ENCODE measurements around the gene GPR158. TPM values are rescaled to one million over a fixed set of nuclear protein-coding genes. Genes with fewer than 3 reads are reported as not detected.
A peak's percentile ranks its signal among the peaks of the same experiment; 100 is the strongest.

Gene GPR158
- total RNA-seq, 1 donor from 2014 or later = 7.5 TPM

DNA sequence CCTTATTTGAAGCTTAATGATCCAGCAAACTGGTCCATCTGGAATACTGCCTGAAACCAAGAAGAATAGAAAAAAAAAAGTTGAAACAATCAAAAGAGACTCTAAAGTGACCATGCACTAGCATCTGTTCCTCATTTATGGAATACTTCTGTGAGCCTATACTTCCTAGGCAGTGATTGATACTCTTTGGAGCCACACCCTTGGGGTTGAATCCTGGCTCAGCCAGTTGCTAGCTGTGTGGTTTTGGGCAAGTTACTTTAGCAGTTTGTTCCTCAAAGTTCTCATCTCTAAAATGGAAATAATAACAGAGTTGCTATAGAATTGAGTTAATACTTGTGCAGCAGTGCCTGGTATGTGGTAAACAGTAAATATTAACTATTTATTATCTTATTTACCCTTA, 208.9 kb downstream of the GPR158 start:
- Mint-ChIP-seq H3K4me3 (no peak overlapping the region), H3K36me3 (peaks cover 9% of the 10 kb centered on the region), H3K9me3 (peaks cover 14% of the 10 kb centered on the region), H3K27me3 (ENCODE audit: low read depth) (no peaks in the 10 kb centered on the region), H3K27ac (peak overlapping the region; percentile 72), H3K4me1 (peaks cover 39% of the 10 kb centered on the region)
- no peak for DNase-seq (ENCODE audit: low spot score in 2 of 2, unreplicated experiment in 2 of 2)
- TF ChIP-seq, protein P1, sequence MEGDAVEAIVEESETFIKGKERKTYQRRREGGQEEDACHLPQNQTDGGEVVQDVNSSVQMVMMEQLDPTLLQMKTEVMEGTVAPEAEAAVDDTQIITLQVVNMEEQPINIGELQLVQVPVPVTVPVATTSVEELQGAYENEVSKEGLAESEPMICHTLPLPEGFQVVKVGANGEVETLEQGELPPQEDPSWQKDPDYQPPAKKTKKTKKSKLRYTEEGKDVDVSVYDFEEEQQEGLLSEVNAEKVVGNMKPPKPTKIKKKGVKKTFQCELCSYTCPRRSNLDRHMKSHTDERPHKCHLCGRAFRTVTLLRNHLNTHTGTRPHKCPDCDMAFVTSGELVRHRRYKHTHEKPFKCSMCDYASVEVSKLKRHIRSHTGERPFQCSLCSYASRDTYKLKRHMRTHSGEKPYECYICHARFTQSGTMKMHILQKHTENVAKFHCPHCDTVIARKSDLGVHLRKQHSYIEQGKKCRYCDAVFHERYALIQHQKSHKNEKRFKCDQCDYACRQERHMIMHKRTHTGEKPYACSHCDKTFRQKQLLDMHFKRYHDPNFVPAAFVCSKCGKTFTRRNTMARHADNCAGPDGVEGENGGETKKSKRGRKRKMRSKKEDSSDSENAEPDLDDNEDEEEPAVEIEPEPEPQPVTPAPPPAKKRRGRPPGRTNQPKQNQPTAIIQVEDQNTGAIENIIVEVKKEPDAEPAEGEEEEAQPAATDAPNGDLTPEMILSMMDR (IDR thresholded peaks at IDR 0.05; ENCODE audit: unreplicated experiment) = no peak

DNA sequence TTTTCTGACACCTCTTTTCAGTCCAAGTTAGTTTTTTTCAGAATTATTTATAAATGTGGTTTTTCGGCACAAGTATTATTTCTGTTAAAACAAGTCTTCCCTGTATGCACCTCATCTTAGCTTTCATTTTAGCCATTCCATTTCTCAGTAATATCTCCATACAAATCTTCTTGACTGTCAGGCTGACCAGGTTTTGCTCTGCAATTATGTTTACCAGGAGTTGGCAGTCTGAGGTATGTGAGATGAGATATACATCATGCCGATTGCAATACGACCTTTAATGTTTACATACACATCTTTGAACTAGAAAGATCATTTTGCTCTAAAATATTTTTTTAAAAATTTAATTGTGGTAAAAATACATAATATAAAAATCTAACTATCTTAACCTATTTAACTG, 209.8 kb downstream of the GPR158 start:
- peaks cover 33% of the 10 kb centered on the region for H3K4me1 Mint-ChIP-seq
- H3K36me3 Mint-ChIP-seq = peaks cover 9% of the 10 kb centered on the region
- H3K4me3 Mint-ChIP-seq = no peak overlapping the region
- H3K27ac Mint-ChIP-seq = no peak overlapping the region
- peaks cover 14% of the 10 kb centered on the region for H3K9me3 Mint-ChIP-seq
- TF ChIP-seq, protein P1 (IDR thresholded peaks at IDR 0.05; ENCODE audit: unreplicated experiment) = no peak
- DNase-seq (ENCODE audit: low spot score in 2 of 2, unreplicated experiment in 2 of 2) = no peak
- no peaks in the 10 kb centered on the region for H3K27me3 Mint-ChIP-seq (ENCODE audit: low read depth)

DNA sequence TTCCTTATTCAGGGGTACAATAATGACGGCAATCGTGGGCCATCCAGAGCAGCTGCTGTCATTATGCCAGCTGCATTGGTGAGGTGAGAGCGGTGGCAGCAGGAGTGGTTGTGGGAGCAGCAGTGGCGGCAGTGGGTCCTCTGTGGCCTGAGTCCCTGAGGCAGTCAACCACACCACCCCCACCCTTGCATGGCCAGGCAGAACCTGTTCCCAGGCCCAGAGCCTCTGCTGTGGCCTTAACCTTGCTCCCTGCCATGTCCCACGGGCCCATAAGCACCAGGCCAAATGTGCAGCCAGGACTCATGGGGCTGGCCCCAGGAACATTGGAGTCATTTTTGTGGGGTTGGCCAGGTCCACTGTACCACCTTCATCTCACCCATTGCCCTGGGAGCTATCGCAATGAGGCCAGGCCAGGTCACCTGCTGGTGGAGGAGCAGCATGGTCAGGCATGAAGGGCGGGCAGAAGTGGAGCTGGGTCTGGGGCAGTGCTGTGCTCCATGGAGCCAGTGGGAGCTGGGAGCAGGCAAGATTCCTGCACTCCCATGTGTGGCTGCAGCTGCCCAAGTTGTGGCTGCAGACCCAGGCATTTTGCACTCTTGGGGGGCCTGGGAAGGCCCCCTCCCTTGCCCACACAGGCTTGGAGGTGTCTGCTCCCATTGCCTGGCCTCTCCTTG, 213.5 kb downstream of the GPR158 start:
- H3K27me3 Mint-ChIP-seq (ENCODE audit: low read depth) = no peaks in the 10 kb centered on the region
- DNase-seq (ENCODE audit: low spot score in 2 of 2, unreplicated experiment in 2 of 2) = no peak
- H3K4me1 Mint-ChIP-seq = peaks cover 9% of the 10 kb centered on the region
- peaks cover 17% of the 10 kb centered on the region for H3K36me3 Mint-ChIP-seq
- H3K27ac Mint-ChIP-seq = no peak overlapping the region
- TF ChIP-seq, protein P1 (IDR thresholded peaks at IDR 0.05; ENCODE audit: unreplicated experiment) = no peak
- H3K9me3 Mint-ChIP-seq = peaks cover 27% of the 10 kb centered on the region
- H3K4me3 Mint-ChIP-seq = no peak overlapping the region

DNA sequence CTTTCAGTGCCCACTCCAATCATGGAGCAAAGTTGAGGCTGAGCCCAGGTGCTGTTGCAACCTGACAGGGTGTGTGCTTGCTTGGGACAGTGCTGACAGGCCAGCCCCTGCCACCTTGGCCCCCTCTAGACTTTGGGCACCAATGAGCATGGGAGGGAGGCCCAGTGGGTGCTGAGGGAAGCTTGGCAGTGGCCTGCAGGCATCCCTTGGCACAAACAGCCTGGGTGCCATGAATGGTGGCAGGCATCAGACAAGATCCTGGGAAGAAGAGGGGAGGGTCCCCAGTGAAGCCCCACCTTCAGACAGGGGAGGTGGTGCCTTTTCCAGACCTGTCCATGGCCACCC, 214.0 kb downstream of the GPR158 start:
- no peak overlapping the region for H3K4me3 Mint-ChIP-seq
- no peak for DNase-seq (ENCODE audit: low spot score in 2 of 2, unreplicated experiment in 2 of 2)
- no peak overlapping the region for H3K27ac Mint-ChIP-seq
- no peaks in the 10 kb centered on the region for H3K27me3 Mint-ChIP-seq (ENCODE audit: low read depth)
- TF ChIP-seq, protein P1 (IDR thresholded peaks at IDR 0.05; ENCODE audit: unreplicated experiment) = no peak
- H3K9me3 Mint-ChIP-seq = peaks cover 27% of the 10 kb centered on the region
- peaks cover 17% of the 10 kb centered on the region for H3K36me3 Mint-ChIP-seq
- peaks cover 5% of the 10 kb centered on the region for H3K4me1 Mint-ChIP-seq

DNA sequence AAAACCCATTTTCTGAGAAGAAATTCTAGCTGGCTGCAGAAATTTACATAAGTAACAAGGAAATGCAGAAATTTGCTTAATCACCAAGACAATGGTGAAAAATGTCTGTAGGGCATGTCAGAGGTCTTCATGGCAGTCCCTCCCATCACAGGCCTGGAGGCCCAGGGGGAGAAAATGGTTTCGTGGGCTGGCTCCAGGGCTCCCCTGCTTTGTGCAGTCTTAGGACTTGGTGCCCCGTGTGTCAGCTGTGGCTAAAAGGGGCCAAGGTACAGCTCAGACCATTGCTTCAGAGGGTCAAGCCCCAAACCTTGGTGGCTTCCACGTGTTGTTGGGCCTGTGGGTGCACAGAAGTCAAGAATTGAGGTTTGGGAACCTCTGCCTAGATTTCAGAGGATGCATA, 215.9 kb downstream of the GPR158 start:
- TF ChIP-seq, protein P1 (IDR thresholded peaks at IDR 0.05; ENCODE audit: unreplicated experiment) = no peak
- H3K36me3 Mint-ChIP-seq = peaks cover 17% of the 10 kb centered on the region
- no peak overlapping the region for H3K4me3 Mint-ChIP-seq
- peaks cover 26% of the 10 kb centered on the region for H3K9me3 Mint-ChIP-seq
- DNase-seq (ENCODE audit: low spot score in 2 of 2, unreplicated experiment in 2 of 2) = no peak
- no peak overlapping the region for H3K27ac Mint-ChIP-seq
- H3K4me1 Mint-ChIP-seq = no peaks in the 10 kb centered on the region
- H3K27me3 Mint-ChIP-seq (ENCODE audit: low read depth) = no peaks in the 10 kb centered on the region

DNA sequence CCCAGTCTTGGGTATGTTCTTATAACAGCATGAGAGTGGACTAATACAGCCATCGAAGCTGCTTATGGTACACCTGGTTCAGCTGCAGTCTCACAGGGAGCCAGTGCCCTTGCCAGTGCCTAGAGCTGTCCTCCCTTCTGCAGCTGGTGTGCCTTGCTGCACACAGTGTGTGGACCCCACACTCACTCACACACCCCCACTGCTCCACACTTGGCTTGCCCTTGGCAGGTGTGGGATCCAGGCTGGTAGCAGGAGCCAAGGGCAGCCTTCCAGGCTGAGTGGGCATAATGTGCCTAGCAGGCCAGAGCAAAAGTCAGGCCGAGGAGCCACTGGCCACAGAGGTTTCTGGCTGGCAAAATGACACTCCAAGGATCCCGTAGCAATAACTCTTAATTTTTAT, 217.3 kb downstream of the GPR158 start:
- H3K27me3 Mint-ChIP-seq (ENCODE audit: low read depth) = no peaks in the 10 kb centered on the region
- no peaks in the 10 kb centered on the region for H3K4me1 Mint-ChIP-seq
- H3K9me3 Mint-ChIP-seq = peaks cover 14% of the 10 kb centered on the region
- H3K36me3 Mint-ChIP-seq = peaks cover 9% of the 10 kb centered on the region
- H3K27ac Mint-ChIP-seq = no peak overlapping the region
- no peak for DNase-seq (ENCODE audit: low spot score in 2 of 2, unreplicated experiment in 2 of 2)
- no peak overlapping the region for H3K4me3 Mint-ChIP-seq
- TF ChIP-seq, protein P1 (IDR thresholded peaks at IDR 0.05; ENCODE audit: unreplicated experiment) = no peak
